CD4-positive, alpha-beta T cell treated with Interleukin-15 for 4 hours (primary cell): Measurements from ENCODE around the gene TBC1D3H.
"Not testable (repeated sequence)": the region's sequence is repeated elsewhere in the genome, so short reads cannot be mapped to it uniquely, and the experiment has no call there.

Source experiments
- DNase-seq: peaks from one replicate; pipeline ENCODE4 v3.0.0-alpha.2; 2020; ENCODE audit warnings: low spot score

TBC1D3H gene

GRCh38 chr17:36388385-36389245, at the start of gene TBC1D3H:
TSS of gene TBC1D3H (minus strand) at chr17:36388435. CDS start at chr17:36386895, 1,540 bp downstream.
- not testable (repeated sequence) for DNase-seq

GRCh38 chr17:36428891-36429290, 40.7 kb upstream of the TBC1D3H start:
- not testable (repeated sequence) for DNase-seq

- DNase-seq: not testable (repeated sequence)
Measured at GRCh38 chr17:36415180-36415941, 27.1 kb upstream of the TBC1D3H start.

- not testable (repeated sequence) for DNase-seq
Measured at GRCh38 chr17:36390943-36391645, 2.9 kb upstream of the TBC1D3H start.

- not testable (repeated sequence) for DNase-seq
Measured at GRCh38 chr17:36375938-36376337, 12.3 kb downstream of the TBC1D3H start.

- not testable (repeated sequence) for DNase-seq
Measured at GRCh38 chr17:36362496-36362895, 25.7 kb downstream of the TBC1D3H start.
